ENCODE measurements around the gene RGL1.
A peak's percentile ranks its signal among the peaks of the same experiment; 100 is the strongest.

The RGL1 gene

GRCh38 chr1:183891158-183891856 is 86.4 kb downstream of the RGL1 start:
- peak; percentile 56 to 72 (median 62) for DNase-seq

- DNase-seq = peak; percentile 58 to 82 (median 66)
Measured at GRCh38 chr1:183892351-183892793, 87.5 kb downstream of the RGL1 start.

- no peak for DNase-seq
Measured at GRCh38 chr1:183893561-183894289, 88.8 kb downstream of the RGL1 start.

GRCh38 chr1:183894290-183894565 is 89.3 kb downstream of the RGL1 start:
- no peak for DNase-seq

GRCh38 chr1:183896466-183897048 is 91.6 kb downstream of the RGL1 start:
- peak; percentile 78 to 98 (median 90) for DNase-seq

GRCh38 chr1:183898001-183898396 is 93.1 kb downstream of the RGL1 start:
- DNase-seq = no peak

- DNase-seq = no peak
Measured at GRCh38 chr1:183898610-183899009, 93.7 kb downstream of the RGL1 start.

GRCh38 chr1:183901748-183902330 is 96.9 kb downstream of the RGL1 start:
- DNase-seq = peak; percentile 83 to 99 (median 95)

GRCh38 chr1:183903101-183903500 is 98.2 kb downstream of the RGL1 start:
- no peak for DNase-seq

- no peak for DNase-seq
Measured at GRCh38 chr1:183905508-183906113, 100.7 kb downstream of the RGL1 start.

GRCh38 chr1:183907070-183907469 is 102.2 kb downstream of the RGL1 start:
- DNase-seq = peak in 1 of 3 donors; percentile 59

GRCh38 chr1:183908079-183908478 is 103.2 kb downstream of the RGL1 start:
- DNase-seq = peak; percentile 60 to 82 (median 67)

- DNase-seq = no peak
Measured at GRCh38 chr1:183909672-183910071, 104.8 kb downstream of the RGL1 start.

GRCh38 chr1:183910845-183911244 is 105.9 kb downstream of the RGL1 start:
- no peak for DNase-seq

GRCh38 chr1:183911285-183911684 is 106.4 kb downstream of the RGL1 start:
- DNase-seq = peak; percentile 87 to 95 (median 89)

- DNase-seq = no peak
Measured at GRCh38 chr1:183912265-183912886, 107.5 kb downstream of the RGL1 start.

- DNase-seq = peak; percentile 28 to 70 (median 52)
Measured at GRCh38 chr1:183913567-183913993, 108.7 kb downstream of the RGL1 start.

GRCh38 chr1:183914276-183914675 is 109.4 kb downstream of the RGL1 start:
- peak; percentile 60 to 80 (median 68) for DNase-seq

GRCh38 chr1:183914891-183915290 is 110.0 kb downstream of the RGL1 start:
- DNase-seq = no peak

- DNase-seq = peak; percentile 95 to 99 (median 99)
Measured at GRCh38 chr1:183915625-183916510, 110.9 kb downstream of the RGL1 start.

GRCh38 chr1:183916574-183916973 is 111.7 kb downstream of the RGL1 start:
- no peak for DNase-seq

GRCh38 chr1:183918589-183918988 is 113.7 kb downstream of the RGL1 start:
- DNase-seq = no peak

Data from suppressor macrophage treated with lipopolysaccharide for 1 hour (primary cell).